Astrocyte (in vitro differentiated cells and primary cell): ENCODE results near the gene B3GNT7. TPM values are rescaled to one million over a fixed set of nuclear protein-coding genes. Genes with fewer than 3 reads are reported as not detected.

Source experiments
- DNase-seq: peaks from one replicate; pipeline ENCODE4 v3.0.0-alpha.2; 2010; ENCODE audit warnings: low read depth
- FAIRE-seq: peaks from 2 replicates; lab custom pipeline; 2011; peaks lifted over from hg19 to GRCh38; lab: Jason Lieb, UNC
- H2AFZ ChIP-seq: 2 replicates; pipeline ENCODE4 v1.6.0; 2012; ENCODE audit warnings: low read depth, low read length, inconsistent platforms
- H3K27ac ChIP-seq: 2 replicates; pipeline ENCODE4 v1.5.1; 2011; ENCODE audit warnings: low read depth, low read length, inconsistent platforms
- H3K27me3 ChIP-seq: 2 replicates; pipeline ENCODE4 v1.6.0; 2011; ENCODE audit warnings: low read length, inconsistent platforms; ENCODE audit not compliant: insufficient read depth
- H3K36me3 ChIP-seq: 2 replicates; pipeline ENCODE4 v1.5.1; 2011; ENCODE audit warnings: low read length, inconsistent platforms; ENCODE audit not compliant: insufficient read depth
- H3K4me1 ChIP-seq: 2 replicates; pipeline ENCODE4 v1.5.1; 2011; ENCODE audit warnings: low read length, inconsistent platforms; ENCODE audit not compliant: insufficient read depth
- H3K4me2 ChIP-seq: 2 replicates; pipeline ENCODE4 v1.6.0; 2012; ENCODE audit warnings: low read length, inconsistent platforms
- H3K4me3 ChIP-seq: 2 replicates; pipeline ENCODE4 v1.5.1; 2011; ENCODE audit warnings: low read depth, mild to moderate bottlenecking, low read length, inconsistent platforms; ENCODE audit not compliant: insufficient read depth
- H3K79me2 ChIP-seq: 2 replicates; pipeline ENCODE4 v1.6.0; 2012; ENCODE audit warnings: mild to moderate bottlenecking, low read length, inconsistent platforms; ENCODE audit not compliant: insufficient read depth
- H3K9ac ChIP-seq: 2 replicates; pipeline ENCODE4 v1.6.0; 2012; ENCODE audit warnings: mild to moderate bottlenecking, low read length, inconsistent platforms
- H3K9me3 ChIP-seq: 2 replicates; pipeline ENCODE4 v1.5.1; 2012; ENCODE audit warnings: low read depth, mild to moderate bottlenecking, low read length, inconsistent platforms; ENCODE audit not compliant: insufficient read depth
- H4K20me1 ChIP-seq: 2 replicates; pipeline ENCODE4 v1.6.0; 2012; ENCODE audit warnings: low read length, inconsistent platforms; ENCODE audit not compliant: insufficient read depth
- H3K27ac Mint-ChIP-seq: one replicate; pipeline ENCODE4 v1.8.0; 2021; ENCODE audit warnings: mild to moderate bottlenecking, mixed read lengths; ENCODE audit not compliant: unreplicated experiment
- H3K27me3 Mint-ChIP-seq: one replicate; pipeline ENCODE4 v1.8.0; 2021; ENCODE audit warnings: low read depth, mixed read lengths; ENCODE audit not compliant: unreplicated experiment
- H3K36me3 Mint-ChIP-seq: one replicate; pipeline ENCODE4 v1.8.0; 2021; ENCODE audit warnings: low read depth, mixed read lengths; ENCODE audit not compliant: unreplicated experiment
- H3K4me1 Mint-ChIP-seq: one replicate; pipeline ENCODE4 v1.8.0; 2021; ENCODE audit warnings: low read depth, mixed read lengths; ENCODE audit not compliant: unreplicated experiment
- H3K4me3 Mint-ChIP-seq: one replicate; pipeline ENCODE4 v1.8.0; 2021; ENCODE audit warnings: mild to moderate bottlenecking, moderate library complexity, mixed read lengths; ENCODE audit not compliant: unreplicated experiment
- H3K9me3 Mint-ChIP-seq: one replicate; pipeline ENCODE4 v1.8.0; 2021; ENCODE audit warnings: mild to moderate bottlenecking, mixed read lengths; ENCODE audit not compliant: unreplicated experiment
- EZH2 ChIP-seq: IDR thresholded peaks from 2 replicates; pipeline ENCODE4 v1.6.1; 2012; ENCODE audit warnings: mild to moderate bottlenecking, low read length, inconsistent platforms; ENCODE audit not compliant: insufficient read depth
- total RNA-seq: library from RNA; stranded (reverse); gene quantifications from 2 replicates; pipeline ENCODE4 v1.2.1, GENCODE V29; 2021
- TF ChIP-seq, protein P1 (sequence below): IDR thresholded peaks from 2 replicates; pipeline ENCODE4 v1.5.1; 2011; ENCODE audit warnings: low read depth, mild to moderate bottlenecking, inconsistent platforms, low read length, moderate library complexity; ENCODE audit not compliant: insufficient read depth

B3GNT7 gene
- total RNA-seq, 1 donor from 2014 or later: 1.7 TPM

DNA sequence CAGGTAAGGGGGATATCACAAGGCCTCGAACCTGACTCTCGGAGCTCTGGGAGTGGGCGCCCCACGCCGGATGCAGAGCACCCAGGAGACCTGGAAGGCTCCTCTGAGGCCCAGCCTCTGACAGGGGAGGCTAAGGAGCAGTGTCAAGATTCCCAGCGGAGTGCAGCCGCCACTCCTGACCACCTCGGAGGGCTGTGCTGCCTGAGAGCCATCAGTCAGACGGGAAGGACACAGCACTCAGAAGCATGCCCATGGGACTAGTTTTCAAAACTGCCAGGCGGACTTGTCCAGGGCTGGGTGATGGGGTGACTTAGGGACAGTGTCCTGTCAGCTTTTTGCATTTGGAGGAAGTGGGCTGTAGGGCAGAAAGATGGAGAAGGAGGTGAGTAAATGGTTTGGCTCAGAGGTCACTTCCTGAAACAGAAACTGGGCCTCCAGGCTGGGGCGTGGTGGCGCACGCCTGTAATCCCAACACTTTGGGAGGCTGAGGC is 34.6 kb upstream of the B3GNT7 start:
- H2AFZ ChIP-seq: no peak overlapping the region
- Mint-ChIP-seq H3K4me1 (peaks cover 10% of the 10 kb centered on the region), H3K9me3 (peaks cover 3% of the 10 kb centered on the region), H3K36me3 (peaks cover 8% of the 10 kb centered on the region), H3K27ac (no peak overlapping the region), H3K4me3 (no peak overlapping the region), H3K27me3 (no peaks in the 10 kb centered on the region)
- no peak overlapping the region for H3K9ac ChIP-seq
- no peaks in the 10 kb centered on the region for H3K79me2 ChIP-seq
- peaks cover 12% of the 10 kb centered on the region for H3K4me1 ChIP-seq
- FAIRE-seq (no peak), DNase-seq (no peak)
- no peak overlapping the region for H3K4me2 ChIP-seq
- H4K20me1 ChIP-seq: no peaks in the 10 kb centered on the region
- no peaks in the 10 kb centered on the region for H3K9me3 ChIP-seq
- TF ChIP-seq, protein P1, sequence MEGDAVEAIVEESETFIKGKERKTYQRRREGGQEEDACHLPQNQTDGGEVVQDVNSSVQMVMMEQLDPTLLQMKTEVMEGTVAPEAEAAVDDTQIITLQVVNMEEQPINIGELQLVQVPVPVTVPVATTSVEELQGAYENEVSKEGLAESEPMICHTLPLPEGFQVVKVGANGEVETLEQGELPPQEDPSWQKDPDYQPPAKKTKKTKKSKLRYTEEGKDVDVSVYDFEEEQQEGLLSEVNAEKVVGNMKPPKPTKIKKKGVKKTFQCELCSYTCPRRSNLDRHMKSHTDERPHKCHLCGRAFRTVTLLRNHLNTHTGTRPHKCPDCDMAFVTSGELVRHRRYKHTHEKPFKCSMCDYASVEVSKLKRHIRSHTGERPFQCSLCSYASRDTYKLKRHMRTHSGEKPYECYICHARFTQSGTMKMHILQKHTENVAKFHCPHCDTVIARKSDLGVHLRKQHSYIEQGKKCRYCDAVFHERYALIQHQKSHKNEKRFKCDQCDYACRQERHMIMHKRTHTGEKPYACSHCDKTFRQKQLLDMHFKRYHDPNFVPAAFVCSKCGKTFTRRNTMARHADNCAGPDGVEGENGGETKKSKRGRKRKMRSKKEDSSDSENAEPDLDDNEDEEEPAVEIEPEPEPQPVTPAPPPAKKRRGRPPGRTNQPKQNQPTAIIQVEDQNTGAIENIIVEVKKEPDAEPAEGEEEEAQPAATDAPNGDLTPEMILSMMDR: no peak
- no peak for TF ChIP-seq EZH2
- H3K27ac ChIP-seq: no peak overlapping the region
- no peaks in the 10 kb centered on the region for H3K27me3 ChIP-seq
- peaks cover 2% of the 10 kb centered on the region for H3K36me3 ChIP-seq
- no peak overlapping the region for H3K4me3 ChIP-seq

DNA sequence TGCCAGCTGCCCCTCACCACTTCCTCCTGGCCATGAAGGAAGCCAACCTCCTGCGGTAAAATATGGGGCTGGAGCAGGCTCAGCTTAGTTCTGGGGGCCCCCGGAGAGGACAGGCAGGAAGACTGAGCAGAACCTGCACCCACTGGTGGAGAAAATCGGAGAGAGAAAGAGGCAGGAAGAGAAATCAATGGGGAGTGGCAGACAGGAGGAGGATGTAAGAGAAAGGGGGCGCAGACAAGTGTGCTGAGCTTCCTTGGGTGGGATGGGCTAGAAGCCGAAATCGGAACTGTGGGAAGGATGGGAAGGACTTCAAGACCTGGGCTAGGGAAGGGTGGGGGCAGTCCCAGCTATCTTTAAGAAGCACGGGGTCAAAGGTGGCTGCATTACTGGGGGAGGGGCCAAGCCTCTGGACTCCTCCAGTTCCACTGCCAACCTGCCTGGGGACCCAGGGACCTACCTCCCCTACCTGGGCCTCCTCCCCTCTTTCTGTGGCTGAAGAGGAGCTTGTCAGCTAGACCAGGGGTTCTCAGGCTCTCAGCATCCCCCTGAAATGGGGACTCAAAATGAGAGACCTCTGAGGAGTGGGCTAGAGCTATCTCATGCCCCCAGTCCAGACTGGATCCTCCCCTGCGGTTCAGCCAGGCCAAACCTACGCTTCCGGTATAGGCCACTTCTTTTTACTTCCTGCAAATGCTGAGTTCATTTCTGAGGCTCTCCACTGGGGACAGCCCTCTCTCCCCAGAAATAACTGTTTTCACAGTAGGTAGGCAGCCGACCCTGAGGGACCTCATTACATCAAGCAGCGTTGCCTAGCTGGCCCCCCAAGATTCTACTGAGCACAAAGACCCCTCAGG is 33.6 kb upstream of the B3GNT7 start:
- Mint-ChIP-seq H3K4me1 (peaks cover 3% of the 10 kb centered on the region), H3K36me3 (peaks cover 8% of the 10 kb centered on the region), H3K27ac (no peak overlapping the region), H3K9me3 (peaks cover 3% of the 10 kb centered on the region), H3K27me3 (no peaks in the 10 kb centered on the region), H3K4me3 (no peak overlapping the region)
- Histone ChIP-seq H3K9ac (no peak overlapping the region), H3K4me1 (peaks cover 12% of the 10 kb centered on the region), H4K20me1 (no peaks in the 10 kb centered on the region), H2AFZ (no peak overlapping the region), H3K9me3 (no peaks in the 10 kb centered on the region), H3K27ac (no peak overlapping the region), H3K4me3 (no peak overlapping the region), H3K4me2 (no peak overlapping the region), H3K27me3 (no peaks in the 10 kb centered on the region), H3K36me3 (peaks cover 2% of the 10 kb centered on the region), H3K79me2 (no peaks in the 10 kb centered on the region)
- DNase-seq (no peak), FAIRE-seq (no peak)
- TF ChIP-seq EZH2: no peak
- TF ChIP-seq, protein P1: no peak
